Keratinocyte (primary cell): ENCODE measurements around the gene PRLH. TPM values are rescaled to one million over a fixed set of nuclear protein-coding genes. Genes with fewer than 3 reads are reported as not detected.

Experiments used
- DNase-seq: peaks from one replicate; pipeline ENCODE4 v3.0.0-alpha.2; 2011; ENCODE audit warnings: low read depth, missing footprints, low spot score
- FAIRE-seq: peaks from 2 replicates; lab custom pipeline; 2011; peaks lifted over from hg19 to GRCh38; lab: Jason Lieb, UNC
- H2AFZ ChIP-seq: 2 replicates; pipeline ENCODE4 v1.6.0; 2012; ENCODE audit warnings: low read length, control low read depth, inconsistent platforms; ENCODE audit not compliant: control insufficient read depth
- H3K27ac ChIP-seq: 2 replicates; pipeline ENCODE4 v1.5.1; 2011; ENCODE audit warnings: low read length; ENCODE audit not compliant: control insufficient read depth, insufficient read depth
- H3K27me3 ChIP-seq: 3 replicates; pipeline ENCODE4 v1.6.0; 2011; ENCODE audit warnings: low read length; ENCODE audit not compliant: control insufficient read depth, insufficient read depth; ENCODE audit errors: extremely low read depth
- H3K36me3 ChIP-seq, 2 experiments: 2 replicates in 1 of 2; 3 replicates in 1 of 2; pipeline ENCODE4 v1.5.1; 2011; ENCODE audit warnings: low read length in 2 of 2, mild to moderate bottlenecking in 1 of 2; ENCODE audit not compliant: control insufficient read depth in 2 of 2, insufficient read depth in 2 of 2; ENCODE audit errors: extremely low read depth in 1 of 2
- H3K4me1 ChIP-seq: 3 replicates; pipeline ENCODE4 v1.5.1; 2011; ENCODE audit warnings: low read length; ENCODE audit not compliant: control insufficient read depth, insufficient read depth; ENCODE audit errors: extremely low read depth
- H3K4me2 ChIP-seq: 3 replicates; pipeline ENCODE4 v1.6.0; 2011; ENCODE audit warnings: low read depth, low read length; ENCODE audit not compliant: control insufficient read depth, insufficient read depth; ENCODE audit errors: extremely low read depth
- H3K4me3 ChIP-seq, 3 experiments: fragments of 200-600 bp in 1 of 3; sonication (generic) in 1 of 3; 2 replicates in 2 of 3; 3 replicates in 1 of 3; pipeline ENCODE4 v1.5.1; 2011 to 2016; ENCODE audit warnings: low read length in 3 of 3, mild to moderate bottlenecking in 3 of 3, control low read depth in 2 of 3, inconsistent platforms in 1 of 3, low read depth in 1 of 3, mixed read lengths in 1 of 3, mixed run types in 1 of 3, moderate library complexity in 1 of 3; ENCODE audit not compliant: control insufficient read depth in 2 of 3, insufficient read depth in 2 of 3; ENCODE audit errors: extremely low read depth in 1 of 3
- H3K79me2 ChIP-seq: 2 replicates; pipeline ENCODE4 v1.6.0; 2012; ENCODE audit warnings: low read length; ENCODE audit not compliant: control insufficient read depth, insufficient read depth
- H3K9ac ChIP-seq: 3 replicates; pipeline ENCODE4 v1.6.0; 2011; ENCODE audit warnings: low read length; ENCODE audit not compliant: control insufficient read depth, insufficient read depth; ENCODE audit errors: extremely low read depth
- H3K9me1 ChIP-seq: 3 replicates; pipeline ENCODE4 v1.6.0; 2011; ENCODE audit warnings: low read length; ENCODE audit not compliant: control insufficient read depth, insufficient read depth; ENCODE audit errors: extremely low read depth
- H3K9me3 ChIP-seq: 2 replicates; pipeline ENCODE4 v1.5.1; 2012; ENCODE audit warnings: low read depth, low read length; ENCODE audit not compliant: control insufficient read depth
- H4K20me1 ChIP-seq: 3 replicates; pipeline ENCODE4 v1.6.0; 2011; ENCODE audit warnings: low read length; ENCODE audit not compliant: control insufficient read depth, insufficient read depth; ENCODE audit errors: extremely low read depth
- CTCF ChIP-seq, 3 experiments: IDR thresholded peaks in 1 of 3; conservative IDR thresholded peaks in 1 of 3; optimal IDR thresholded peaks in 1 of 3; 2 replicates in 2 of 3; 3 replicates in 1 of 3; pipeline versions ENCODE3 to v1.5.1; 2011; ENCODE audit warnings: low read length in 3 of 3, mild to moderate bottlenecking in 3 of 3, moderate library complexity in 2 of 3, control low read depth in 1 of 3, inconsistent platforms in 1 of 3; ENCODE audit not compliant: insufficient read depth in 2 of 3; ENCODE audit errors: extremely low read depth in 1 of 3
- EZH2 ChIP-seq: IDR thresholded peaks from one replicate; pipeline ENCODE4 v1.6.1; 2012; ENCODE audit warnings: inconsistent platforms, mild to moderate bottlenecking, low read length, moderate library complexity
- dilution Hi-C: fragments of 300-500 bp; cut with MboI; formaldehyde crosslinking; loops from one replicate; pipeline ENCODE4 v1.7.0; 2020; ENCODE audit warnings: low sequenced_read_pairs; ENCODE audit not compliant: extremely low pct_ligation_motif_present
- polyA plus RNA-seq, 5 experiments: library from polyadenylated mRNA; depleted of rRNA in 3 of 5; stranded (reverse) in 3 of 5; stranded (forward) in 1 of 5; unstranded in 1 of 5; fragments of >200 nt; gene quantifications; 1 replicate in 1 of 5; 2 replicates in 3 of 5; 3 replicates in 1 of 5; pipeline versions ENCODE4 v1.2.1 to v1.2.3, GENCODE V29; 2011 to 2012; ENCODE audit warnings: missing spikeins in 2 of 5, low read depth in 1 of 5, low replicate concordance in 1 of 5

Gene PRLH
- polyA plus RNA-seq, 1 donor (not counting 4 experiments of a cell fraction or from before 2014, with no cell fraction given) = not detected

- H3K4me2 ChIP-seq = peak overlapping the region; percentile 66
- dilution Hi-C loops = no loop called here
Observed at GRCh38 chr2:237574894-237575868, 8.8 kb downstream of the PRLH start.

GRCh38 chr2:237575869-237576862 is 9.8 kb downstream of the PRLH start:
- FAIRE-seq = no peak
- dilution Hi-C loops = no loop called here

More at GRCh38 chr2:237574894-237575868, 8.8 kb downstream of the PRLH start:
- Histone ChIP-seq H4K20me1 (no peaks in the 10 kb centered on the region), H3K27ac (peak overlapping the region; percentile 11), H3K9ac (peak overlapping the region; percentile 33), H3K9me3 (no peaks in the 10 kb centered on the region), H2AFZ (peak overlapping the region; percentile 67), H3K9me1 (no peaks in the 10 kb centered on the region), H3K27me3 (no peaks in the 10 kb centered on the region), H3K4me3 (peak overlapping the region in 2 of 3 experiments; percentile 7 to 8), H3K79me2 (no peaks in the 10 kb centered on the region), H3K4me1 (peaks cover 16% of the 10 kb centered on the region), H3K36me3 (no peaks in the 10 kb centered on the region)
- TF ChIP-seq EZH2 (no peak), CTCF (optimal IDR thresholded peaks at IDR 0.05 in 1 of 3, IDR thresholded peaks at IDR 0.05 in 1 of 3, conservative IDR thresholded peaks at IDR 0.05 in 1 of 3; ENCODE audit: extremely low read depth in 1 of 3, insufficient read depth in 2 of 3, low read length in 3 of 3) (peak; percentile 35 to 57 (median 40))
- peak; percentile 89 for FAIRE-seq
- peak; percentile 52 for DNase-seq

More at GRCh38 chr2:237575869-237576862, 9.8 kb downstream of the PRLH start:
- no peaks in the 10 kb centered on the region for H3K27me3 ChIP-seq
- peaks cover 16% of the 10 kb centered on the region for H3K4me1 ChIP-seq
- H3K4me2 ChIP-seq = no peak overlapping the region
- H2AFZ ChIP-seq = no peak overlapping the region
- H3K9ac ChIP-seq = no peak overlapping the region
- H3K9me1 ChIP-seq = no peaks in the 10 kb centered on the region
- H3K9me3 ChIP-seq = no peaks in the 10 kb centered on the region
- H4K20me1 ChIP-seq = no peaks in the 10 kb centered on the region
- no peaks in the 10 kb centered on the region for H3K79me2 ChIP-seq
- TF ChIP-seq EZH2 (no peak), CTCF (optimal IDR thresholded peaks at IDR 0.05 in 1 of 3, IDR thresholded peaks at IDR 0.05 in 1 of 3, conservative IDR thresholded peaks at IDR 0.05 in 1 of 3; ENCODE audit: extremely low read depth in 1 of 3, insufficient read depth in 2 of 3, low read length in 3 of 3) (no peak)
- DNase-seq = no peak
- H3K36me3 ChIP-seq = no peaks in the 10 kb centered on the region
- no peak overlapping the region for H3K4me3 ChIP-seq
- H3K27ac ChIP-seq = no peak overlapping the region
